ENCODE measurements around the gene DCAF10.
A peak's percentile ranks its signal among the peaks of the same experiment; 100 is the strongest.
"Not testable (repeated sequence)": the region's sequence is repeated elsewhere in the genome, so short reads cannot be mapped to it uniquely, and the experiment has no call there.

The DCAF10 gene, protein sequence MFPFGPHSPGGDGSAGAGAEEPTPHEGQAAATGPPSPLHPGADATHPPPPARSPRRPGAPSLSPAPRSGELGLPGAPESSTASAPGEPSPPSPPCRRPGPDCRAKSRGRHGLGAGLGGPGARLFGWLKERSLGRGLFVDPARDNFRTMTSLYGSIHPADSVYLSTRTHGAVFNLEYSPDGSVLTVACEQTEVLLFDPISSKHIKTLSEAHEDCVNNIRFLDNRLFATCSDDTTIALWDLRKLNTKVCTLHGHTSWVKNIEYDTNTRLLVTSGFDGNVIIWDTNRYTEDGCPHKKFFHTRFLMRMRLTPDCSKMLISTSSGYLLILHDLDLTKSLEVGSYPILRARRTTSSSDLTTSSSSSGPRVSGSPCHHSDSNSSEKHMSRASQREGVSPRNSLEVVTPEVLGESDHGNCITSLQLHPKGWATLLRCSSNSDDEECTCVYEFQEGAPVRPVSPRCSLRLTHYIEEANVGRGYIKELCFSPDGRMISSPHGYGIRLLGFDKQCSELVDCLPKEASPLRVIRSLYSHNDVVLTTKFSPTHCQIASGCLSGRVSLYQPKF

DNA sequence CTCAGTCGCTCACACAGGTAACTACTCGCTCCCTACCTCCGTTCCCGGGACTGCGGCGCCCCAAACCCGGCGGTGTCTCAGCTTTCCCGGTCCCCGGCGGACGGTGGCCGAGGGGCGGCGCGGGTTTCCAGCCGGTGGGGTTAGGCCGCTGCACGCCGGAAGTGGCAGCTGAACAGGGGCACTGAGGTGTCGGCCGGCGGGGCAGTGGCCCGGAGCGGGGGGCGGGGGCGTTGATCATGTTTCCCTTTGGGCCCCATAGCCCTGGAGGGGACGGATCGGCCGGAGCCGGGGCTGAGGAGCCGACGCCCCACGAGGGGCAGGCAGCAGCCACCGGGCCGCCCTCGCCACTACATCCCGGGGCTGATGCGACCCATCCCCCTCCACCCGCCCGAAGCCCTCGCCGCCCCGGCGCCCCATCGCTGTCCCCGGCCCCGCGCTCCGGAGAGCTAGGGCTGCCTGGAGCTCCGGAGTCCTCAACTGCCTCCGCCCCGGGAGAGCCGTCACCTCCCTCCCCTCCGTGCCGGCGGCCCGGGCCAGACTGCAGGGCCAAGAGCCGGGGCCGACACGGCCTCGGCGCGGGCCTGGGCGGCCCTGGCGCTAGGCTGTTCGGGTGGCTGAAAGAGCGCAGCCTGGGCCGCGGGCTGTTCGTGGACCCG is at the start of gene DCAF10:
Gene DCAF10 (plus strand): TSS at position 167 of the 656 bp plus-strand sequence. CDS start 70 bp downstream, at position 237.
- DNase-seq, result peak; percentile 34

DNA sequence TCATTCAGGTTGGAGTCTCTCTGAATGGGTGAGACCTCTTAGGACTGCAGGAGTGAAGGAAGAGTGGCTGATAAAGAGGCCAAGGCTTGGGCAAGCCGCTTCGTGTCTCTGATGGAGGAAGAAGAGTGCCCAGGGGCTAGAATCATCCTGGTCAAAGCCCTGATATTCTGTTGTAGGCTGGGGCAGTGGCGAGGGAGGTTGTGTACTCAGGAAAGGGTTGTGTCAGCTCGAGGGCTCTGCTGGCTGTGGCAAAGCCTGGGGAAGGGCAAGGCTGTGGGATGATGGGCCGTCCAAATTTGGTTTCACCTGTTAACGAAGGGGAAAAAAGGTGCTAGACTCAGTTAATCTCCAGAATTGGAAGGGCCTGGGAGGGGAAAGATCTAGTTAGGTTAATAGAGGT is 49.4 kb upstream of the DCAF10 start:
- no peak for DNase-seq

DNA sequence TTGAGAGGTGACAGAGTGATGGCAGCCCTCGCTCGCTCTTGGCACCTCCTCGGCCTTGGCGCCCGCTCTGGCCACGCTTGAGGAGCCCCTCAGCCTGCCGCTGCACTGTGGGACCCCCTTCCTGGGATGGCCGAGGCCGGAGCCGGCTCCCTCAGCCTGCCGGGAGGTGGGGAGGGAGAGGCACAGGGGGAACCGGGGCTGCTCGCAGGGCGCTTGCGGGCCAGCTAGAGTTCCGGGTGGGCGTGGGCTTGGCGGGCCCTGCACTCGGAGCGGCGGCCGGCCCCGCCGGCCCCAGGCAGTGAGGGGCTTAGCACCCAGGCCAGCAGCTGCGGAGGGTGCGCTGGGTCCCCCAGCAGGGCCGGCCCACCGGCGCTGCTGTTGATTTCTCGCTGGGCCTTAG is 48.9 kb upstream of the DCAF10 start:
- DNase-seq, result not testable (repeated sequence)

DNA sequence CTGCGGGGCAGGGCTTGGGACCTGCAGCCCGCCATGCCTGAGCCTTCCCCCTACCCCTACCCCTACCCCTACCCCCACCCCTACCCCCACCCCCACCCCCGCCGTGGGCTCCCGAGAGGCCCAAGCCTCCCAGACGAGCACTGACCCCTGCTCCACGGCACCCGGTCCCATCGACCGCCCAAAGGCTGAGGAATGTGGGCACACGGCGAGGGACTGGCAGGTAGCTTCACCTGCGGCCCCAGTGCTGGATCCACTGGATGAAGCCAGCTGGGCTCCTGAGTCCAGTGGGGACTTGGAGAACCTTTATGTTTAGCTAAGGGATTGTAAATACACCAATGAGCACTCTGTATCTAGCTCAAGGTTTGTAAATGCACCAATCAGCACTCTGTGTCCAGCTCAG is 48.5 kb upstream of the DCAF10 start:
- DNase-seq, result not testable (repeated sequence)

DNA sequence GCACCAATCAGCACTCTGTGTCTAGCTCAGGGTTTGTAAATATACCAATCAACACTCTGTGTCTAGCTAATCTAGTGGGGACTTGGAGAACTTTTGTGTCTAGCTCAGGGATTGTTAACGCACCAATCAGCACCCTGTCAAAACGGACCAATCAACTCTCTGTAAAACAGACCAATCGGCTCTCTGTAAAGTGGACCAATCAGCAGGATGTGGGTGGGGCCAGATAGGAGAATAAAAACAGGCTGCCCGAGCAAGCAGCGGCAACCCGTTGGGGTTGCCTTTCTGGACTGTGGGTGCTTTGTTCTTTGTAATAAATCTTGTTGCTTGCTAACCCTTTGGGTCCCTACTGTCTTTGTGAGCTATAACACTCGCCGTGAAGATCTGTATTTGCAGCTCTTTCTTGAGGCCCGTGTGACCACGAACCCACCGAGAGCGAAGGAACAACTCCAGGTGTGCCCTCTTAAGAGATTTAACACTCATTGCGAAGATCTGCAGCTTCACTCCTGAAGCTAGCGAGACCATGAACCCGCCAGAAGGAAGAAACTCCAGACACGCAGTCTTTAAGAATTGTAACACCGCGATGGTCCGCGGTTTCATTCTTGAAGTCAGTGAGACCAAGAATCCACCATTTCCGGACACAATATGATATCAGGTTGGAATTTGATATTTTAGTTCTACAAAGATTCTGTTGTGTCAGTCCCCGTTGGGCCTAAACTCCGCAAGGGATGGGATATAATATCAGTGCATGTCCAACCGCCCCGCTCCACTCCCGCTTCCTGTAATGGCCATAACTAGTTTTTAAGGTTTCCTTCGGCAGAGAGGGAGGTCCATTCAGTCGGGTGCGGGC is 47.7 kb upstream of the DCAF10 start:
- DNase-seq, result no peak

DNA sequence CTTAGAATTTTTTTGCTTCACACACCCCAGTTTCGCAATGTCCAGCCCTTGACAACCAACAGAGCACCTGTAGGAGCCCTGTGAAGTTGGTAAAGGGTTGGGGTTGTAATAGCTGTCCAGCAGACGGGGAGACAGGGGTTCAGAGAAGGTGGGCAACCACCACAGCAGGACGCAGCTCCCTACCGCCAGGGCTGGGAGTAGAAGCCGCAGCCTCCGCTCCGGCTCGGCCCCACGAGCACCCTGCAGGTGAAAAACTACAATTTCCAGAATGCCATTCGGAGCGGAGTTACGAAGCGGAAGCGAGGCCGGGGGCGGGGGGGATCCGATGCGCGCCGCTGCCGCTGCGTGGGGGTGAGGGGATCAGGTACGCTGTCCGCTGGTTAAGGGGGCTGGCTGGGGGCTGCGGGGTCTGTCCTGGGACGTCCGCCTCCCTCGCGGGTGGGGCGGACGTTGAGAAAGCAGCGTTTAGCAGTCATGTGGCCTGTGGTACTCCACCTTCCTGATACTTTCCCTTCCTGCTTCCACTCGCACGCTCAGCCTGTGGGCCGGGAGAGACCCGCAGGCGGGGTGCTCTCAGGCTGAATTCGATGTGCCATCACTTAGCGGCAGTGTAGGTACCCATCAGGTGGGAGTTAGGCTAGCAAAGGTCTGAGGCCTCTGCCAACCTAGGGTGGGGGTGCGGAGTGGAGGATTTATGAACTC is 47.0 kb upstream of the DCAF10 start, which contains the start of gene TRMT10B:
Gene TRMT10B (plus strand): TSS at position 317 of the 702 bp plus-strand sequence. CDS start 8,127 bp downstream, outside the sequence.
- peak; percentile 25 for DNase-seq

DNA sequence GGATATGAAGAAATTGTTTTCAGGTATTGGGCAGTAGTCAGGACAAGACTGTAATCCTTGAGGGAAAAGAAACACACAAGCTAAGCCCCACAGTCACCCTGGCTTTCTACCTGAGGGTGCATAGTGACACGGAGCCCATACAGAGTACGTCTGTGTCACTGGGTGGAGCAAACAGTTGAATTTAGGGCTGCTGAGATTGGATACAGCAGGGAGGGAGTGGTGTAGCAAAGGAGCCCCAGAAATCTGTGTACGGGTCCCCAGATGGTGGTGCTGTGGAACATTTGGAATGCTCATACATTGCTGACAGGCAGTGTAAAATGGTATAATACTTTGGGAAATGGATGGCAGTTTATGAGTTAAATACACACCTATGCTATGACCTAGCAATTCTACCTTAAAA is 41.9 kb upstream of the DCAF10 start:
- no peak for DNase-seq

DNA sequence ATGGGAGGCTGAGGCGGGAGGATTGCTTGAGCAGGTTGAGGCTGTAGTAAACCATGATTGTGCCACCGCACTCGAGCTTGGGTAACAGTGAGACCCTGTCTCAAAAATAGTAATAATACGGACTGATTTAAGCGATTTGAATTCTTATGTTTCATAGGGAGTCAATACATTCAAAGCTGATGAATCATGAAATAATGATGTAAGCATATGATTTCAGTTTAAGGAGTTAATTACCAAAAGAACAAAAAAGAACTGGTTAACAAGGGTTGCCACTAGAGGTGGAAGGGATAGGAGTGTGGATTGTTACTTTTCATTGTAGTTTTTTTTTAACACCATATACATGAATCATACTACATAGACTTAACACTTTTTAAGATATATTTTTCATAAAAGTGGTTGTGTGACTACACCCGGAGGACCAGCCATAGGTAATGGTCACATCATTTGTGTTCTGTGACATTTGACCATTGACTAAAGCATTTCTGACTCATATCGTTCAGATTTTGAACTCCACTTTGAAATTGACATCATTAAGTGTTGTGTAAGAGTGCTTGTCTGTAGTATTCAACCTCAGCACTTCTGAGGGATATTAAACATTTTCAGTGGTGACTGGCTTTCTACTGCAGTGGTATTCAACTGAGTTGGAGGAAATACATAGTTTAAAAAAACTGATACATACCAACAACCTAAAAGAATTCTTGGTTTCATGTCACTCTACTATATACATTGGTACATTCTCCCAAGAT is 40.0 kb upstream of the DCAF10 start:
- no peak for DNase-seq

DNA sequence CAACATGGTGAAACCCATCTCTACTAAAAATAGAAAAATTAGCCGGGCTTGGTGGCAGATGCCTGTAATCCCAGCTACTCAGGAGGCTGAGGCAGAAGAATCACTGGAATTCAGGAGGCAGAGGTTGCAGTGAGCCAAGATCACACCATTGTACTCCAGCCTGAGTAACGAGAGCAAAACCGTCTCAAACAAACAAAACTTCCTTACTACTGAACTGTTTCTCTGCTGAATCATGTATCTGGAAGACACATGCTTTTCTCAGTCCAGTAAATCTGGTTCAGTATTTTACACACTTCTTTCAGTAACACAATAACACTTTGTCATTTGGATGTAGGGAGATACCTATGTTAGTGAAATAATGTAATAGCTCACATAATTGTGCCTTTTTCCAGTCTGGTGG is 39.1 kb upstream of the DCAF10 start:
- no peak for DNase-seq

DNA sequence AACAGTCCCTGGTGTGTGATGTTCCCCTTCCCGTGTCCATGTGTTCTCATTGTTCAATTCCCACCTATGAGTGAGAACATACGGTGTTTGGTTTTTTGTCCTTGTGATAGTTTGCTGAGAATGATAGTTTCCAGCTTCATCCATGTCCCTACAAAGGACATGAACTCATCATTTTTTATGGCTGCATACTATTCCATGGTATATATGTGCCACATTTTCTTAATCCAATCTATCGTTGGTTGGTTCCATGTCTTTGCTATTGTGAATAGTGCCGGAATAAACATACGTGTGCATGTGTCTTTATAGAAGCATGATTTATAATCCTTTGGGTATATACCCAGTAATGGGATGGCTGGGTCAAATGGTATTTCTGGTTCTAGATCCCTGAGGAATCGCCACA is 35.3 kb upstream of the DCAF10 start:
- not testable (repeated sequence) for DNase-seq

DNA sequence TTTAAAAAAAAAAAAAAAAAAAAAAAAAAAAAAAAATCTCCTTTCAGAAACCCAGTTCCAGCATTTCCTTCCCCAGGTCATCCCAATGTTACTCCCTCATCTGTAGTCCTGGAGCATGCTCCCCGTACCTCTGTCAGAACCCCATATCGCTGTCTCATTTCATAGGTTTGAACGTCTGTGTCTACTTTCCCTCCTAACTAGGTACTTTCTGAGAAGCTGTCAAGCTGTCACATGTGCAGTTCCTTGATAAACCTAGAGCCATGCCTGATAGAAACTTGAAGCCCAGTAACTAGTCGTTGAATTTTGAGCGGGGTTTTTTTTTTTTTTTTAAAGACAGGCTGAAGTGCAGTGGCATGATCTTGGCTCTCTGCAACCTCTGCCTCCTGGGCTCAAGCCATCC is 31.3 kb upstream of the DCAF10 start:
- no peak for DNase-seq

DNA sequence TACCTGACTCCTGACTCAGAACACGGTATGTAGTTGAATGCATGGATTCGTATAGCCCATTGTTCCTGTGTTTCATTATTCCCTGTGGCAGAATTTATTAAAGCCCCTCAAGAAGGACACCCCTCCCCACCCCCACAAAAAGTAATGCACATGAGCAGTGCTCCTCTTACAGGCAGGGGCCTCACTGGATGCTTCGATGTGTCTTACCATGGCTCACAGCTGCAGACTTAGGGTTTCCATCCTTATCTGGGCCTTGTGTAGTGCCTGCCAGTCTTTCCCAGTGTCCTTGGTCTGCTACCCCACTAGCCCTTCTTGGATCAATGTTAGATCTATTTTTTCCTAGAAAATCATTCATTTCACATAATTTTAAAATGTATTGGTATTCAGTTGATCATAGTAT is 30.6 kb upstream of the DCAF10 start:
- no peak for DNase-seq

DNA sequence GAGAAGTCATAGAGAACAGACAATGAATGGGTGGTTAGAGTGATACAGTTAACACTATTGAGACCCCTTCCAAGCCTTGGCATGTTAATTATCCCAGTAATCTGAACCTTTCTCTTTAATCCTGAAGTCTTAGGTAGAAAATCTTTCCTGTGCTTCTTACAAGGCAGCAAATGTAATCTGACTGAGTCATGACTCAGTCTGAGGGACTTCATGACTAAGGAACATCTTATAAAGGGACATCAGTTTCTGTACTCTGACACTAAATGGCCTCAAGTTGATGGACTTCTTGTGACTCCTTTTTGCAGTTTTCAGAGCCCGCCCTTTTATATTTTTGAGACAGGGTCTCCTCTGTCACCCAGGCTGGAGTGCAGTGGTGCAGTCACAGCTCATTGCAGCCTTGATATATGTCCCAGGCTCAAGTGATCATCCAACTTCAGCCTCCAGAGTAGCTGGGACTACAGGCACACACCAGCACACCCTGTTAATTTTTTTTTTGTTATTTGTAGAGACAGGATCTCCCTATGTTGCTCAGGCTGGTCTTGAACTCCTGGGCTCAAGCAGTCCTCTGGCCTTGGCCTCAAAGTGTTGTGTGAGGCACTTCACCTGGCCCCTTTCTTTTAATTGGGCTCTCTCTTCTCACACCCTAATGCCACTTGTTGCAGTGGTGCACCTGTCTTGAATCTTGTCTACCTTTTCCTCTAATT is 25.2 kb upstream of the DCAF10 start:
- no peak for DNase-seq

DNA sequence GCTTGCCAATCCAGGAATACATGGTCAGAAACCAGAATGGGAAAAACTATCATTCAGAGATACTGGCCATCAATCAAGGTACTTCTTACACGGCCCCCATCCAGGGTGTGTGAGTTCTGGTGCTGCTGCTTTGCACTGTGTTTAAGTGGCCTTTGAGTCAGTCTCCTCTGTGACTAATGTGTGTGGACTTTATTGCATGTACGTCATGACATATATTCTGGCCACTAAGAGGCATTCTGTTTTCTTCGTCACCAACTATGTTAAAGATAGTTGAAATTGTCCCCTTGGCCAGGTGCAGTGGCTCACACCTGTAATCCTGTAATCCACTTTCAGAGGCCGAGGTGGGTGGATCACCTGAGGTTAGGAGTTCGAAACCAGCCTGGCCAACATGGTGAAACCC is 24.3 kb upstream of the DCAF10 start:
- DNase-seq, result no peak

DNA sequence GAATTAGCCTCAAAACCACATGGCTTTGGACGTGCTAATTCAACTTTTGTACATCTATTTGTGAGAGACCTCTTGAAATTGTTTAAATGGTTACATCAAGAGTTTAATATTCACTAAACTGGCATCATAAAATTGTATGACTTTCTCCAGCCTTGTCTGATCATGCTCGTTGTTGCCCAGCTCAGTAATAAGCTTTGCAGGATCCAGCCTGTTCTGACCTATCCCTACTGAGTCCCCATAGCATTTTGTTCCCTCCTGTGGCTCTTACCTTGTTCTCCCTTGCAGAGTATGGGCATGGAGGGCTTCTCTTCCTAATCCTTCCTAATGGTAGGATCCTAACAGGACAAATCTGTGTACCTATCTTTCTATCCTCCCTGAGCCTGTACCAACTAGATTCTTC is 22.1 kb upstream of the DCAF10 start:
- no peak for DNase-seq

DNA sequence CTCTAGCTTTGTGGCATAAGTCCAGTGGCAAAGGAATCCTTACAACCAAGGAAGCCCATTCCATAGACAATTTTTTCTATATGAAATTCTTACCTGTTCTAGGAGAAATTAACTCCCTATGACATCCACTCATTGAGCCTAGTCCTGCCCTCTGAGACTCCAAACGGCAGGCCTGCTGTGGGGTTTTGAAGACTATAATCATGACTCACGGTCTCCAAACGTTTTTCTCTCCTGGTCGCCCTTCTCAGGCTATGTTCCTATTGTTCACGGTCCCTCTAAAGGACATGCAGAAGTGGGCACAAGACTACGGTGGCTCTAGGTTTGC is 16.3 kb upstream of the DCAF10 start:
- DNase-seq, result no peak

DNA sequence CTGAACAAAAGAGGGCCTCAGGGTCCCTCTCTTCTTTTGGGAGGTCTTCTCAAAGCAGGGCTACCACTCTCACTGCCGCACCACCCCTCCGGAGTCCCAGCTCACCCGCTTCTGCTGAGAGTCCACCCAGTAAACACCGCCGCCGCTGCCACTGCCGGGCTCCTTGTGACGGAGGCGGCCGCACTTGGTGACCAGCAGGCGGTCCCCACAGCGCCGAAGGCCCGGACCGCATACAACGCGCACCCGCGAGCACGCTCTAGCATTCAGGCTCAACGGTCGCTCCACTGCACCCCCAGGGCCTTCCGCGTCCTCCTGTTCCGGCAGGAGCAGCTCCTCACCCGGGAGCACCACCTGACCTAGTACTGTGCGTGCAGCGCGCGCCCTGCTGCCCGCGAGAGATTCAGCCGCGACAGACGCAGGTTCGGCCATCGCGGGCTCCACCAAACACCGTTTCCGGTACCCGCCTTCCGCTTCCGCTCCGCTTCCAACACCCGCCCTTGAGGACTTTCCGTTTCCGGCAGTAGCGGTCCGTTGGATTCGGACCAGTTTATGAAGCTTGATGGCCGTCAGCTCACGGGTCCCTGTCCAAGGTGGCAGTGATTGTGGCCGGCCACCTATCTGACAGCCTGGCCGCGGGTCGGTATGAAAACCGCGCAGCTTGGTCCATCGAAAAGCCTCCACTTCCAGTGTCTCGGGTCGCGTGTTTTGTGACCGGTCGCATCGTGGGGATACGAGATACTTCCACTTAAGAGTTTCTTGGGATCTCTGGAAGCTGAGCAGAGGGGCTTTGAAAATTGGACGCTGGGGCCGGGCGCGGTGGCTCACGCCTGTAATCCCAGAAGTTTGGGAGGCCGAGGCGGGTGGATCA is 15.7 kb upstream of the DCAF10 start, which contains the start of gene EXOSC3:
Gene EXOSC3 (minus strand): TSS at position 449 of the 868 bp plus-strand sequence. CDS start 20 bp downstream, at position 429.
- peak; percentile 69 for DNase-seq

DNA sequence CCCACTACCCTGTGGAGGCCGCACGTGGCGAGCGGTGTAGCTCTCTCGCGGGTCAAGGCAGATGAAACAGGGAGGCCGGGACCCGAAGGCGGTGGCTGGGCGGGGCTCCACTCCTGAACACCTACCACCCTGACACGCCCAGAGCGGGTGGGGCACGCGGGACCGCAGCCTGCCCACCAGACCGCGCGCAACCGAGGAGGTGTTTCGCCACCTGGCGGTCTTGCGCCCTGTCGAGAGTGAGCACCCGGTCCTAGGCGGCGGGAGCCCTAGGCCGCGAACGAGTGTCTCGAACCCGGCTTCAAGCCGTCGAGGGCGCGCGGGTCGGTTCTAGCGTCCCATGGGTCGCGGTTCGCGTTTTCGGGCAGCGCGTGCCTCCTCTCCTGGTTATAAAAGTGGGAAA is 13.5 kb upstream of the DCAF10 start:
- DNase-seq, result no peak

DNA sequence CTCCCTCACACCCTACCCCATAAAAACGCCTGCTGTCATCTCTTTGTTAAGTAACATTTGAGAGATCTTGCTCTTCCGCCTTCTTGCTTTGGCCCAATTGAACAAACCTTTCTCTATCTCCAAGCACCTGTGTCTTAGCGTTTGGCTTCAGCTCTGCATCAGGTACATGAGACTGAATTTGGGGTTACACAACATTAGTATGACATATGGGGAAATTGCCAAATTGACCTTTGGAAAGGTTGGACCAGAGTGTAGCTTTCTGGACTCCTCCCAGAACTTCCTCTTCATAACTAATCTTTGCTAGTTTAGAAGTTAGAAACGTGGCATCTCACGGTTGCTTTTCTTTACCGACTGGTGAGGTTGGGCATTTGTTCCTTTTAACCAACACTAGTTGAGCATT is 12.3 kb upstream of the DCAF10 start:
- no peak for DNase-seq

DNA sequence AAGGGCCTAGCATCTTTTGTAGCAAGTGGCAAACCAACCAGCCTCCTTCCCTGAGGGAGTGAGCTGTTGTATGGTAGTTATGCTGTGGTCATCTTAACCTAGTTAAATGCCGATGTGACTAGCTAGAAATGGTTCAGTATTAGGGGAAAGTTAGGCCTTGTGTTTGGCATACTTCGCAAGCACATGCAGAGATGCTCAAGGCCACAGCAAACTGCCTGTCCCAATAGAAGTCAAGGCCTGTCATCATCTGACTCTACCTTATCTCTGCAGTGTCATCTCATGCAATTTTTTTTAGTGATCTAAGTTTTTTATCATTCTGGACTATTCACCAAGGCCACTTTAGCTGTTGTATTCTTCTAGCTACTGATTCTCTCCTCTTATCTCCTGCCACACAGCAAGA is 10.5 kb upstream of the DCAF10 start:
- no peak for DNase-seq

All from NCI-H510A (cell line).